Glutamatergic neuron (in vitro differentiated cells): Measurements from ENCODE around the gene KAT6B. TPM values are rescaled to one million over a fixed set of nuclear protein-coding genes. Genes with fewer than 3 reads are reported as not detected.

ENCODE experiments used
- DNase-seq: peaks from one replicate; pipeline ENCODE4 v3.0.0; 2022
- H3K27ac Mint-ChIP-seq: one replicate; pipeline ENCODE4 v1.8.0; 2020; ENCODE audit warnings: mild to moderate bottlenecking, mixed read lengths, inconsistent platforms; ENCODE audit not compliant: unreplicated experiment
- H3K27me3 Mint-ChIP-seq: one replicate; pipeline ENCODE4 v1.8.0; 2020; ENCODE audit warnings: mild to moderate bottlenecking, moderate library complexity, mixed read lengths, inconsistent platforms; ENCODE audit not compliant: unreplicated experiment
- H3K36me3 Mint-ChIP-seq: one replicate; pipeline ENCODE4 v1.8.0; 2020; ENCODE audit warnings: mild to moderate bottlenecking, mixed read lengths, inconsistent platforms; ENCODE audit not compliant: unreplicated experiment
- H3K4me1 Mint-ChIP-seq: one replicate; pipeline ENCODE4 v1.8.0; 2020; ENCODE audit warnings: mild to moderate bottlenecking, low read depth, mixed read lengths, inconsistent platforms; ENCODE audit not compliant: unreplicated experiment
- H3K4me3 Mint-ChIP-seq: one replicate; pipeline ENCODE4 v1.8.0; 2020; ENCODE audit warnings: mild to moderate bottlenecking, mixed read lengths, inconsistent platforms; ENCODE audit not compliant: unreplicated experiment
- H3K9me3 Mint-ChIP-seq: one replicate; pipeline ENCODE4 v1.8.0; 2020; ENCODE audit warnings: mild to moderate bottlenecking, moderate library complexity, mixed read lengths, inconsistent platforms; ENCODE audit not compliant: unreplicated experiment
- CTCF ChIP-seq: fragments of 200-600 bp; sonication (generic); IDR thresholded peaks from one replicate; pipeline ENCODE4 v1.5.0; 2021; ENCODE audit not compliant: partially characterized antibody, unreplicated experiment
- total RNA-seq: library from RNA; stranded (reverse); fragmentation: NEBNext Ultra II Directional; extraction: Animal tissue kit (Norgen Biotek cat#: 25700); gene quantifications from one replicate; pipeline ENCODE4 v1.2.1, GENCODE V29; 2021; ENCODE audit not compliant: unreplicated experiment

KAT6B gene
- total RNA-seq, 1 donor from 2014 or later: 75.3 TPM

GRCh38 chr10:75000748-75001321, 174.4 kb downstream of the KAT6B start:
- TF ChIP-seq CTCF: no peak
- H3K4me3 Mint-ChIP-seq: no peak overlapping the region
- no peaks in the 10 kb centered on the region for H3K27me3 Mint-ChIP-seq
- H3K4me1 Mint-ChIP-seq: peaks cover 12% of the 10 kb centered on the region
- no peak for DNase-seq
- no peak overlapping the region for H3K27ac Mint-ChIP-seq
- H3K9me3 Mint-ChIP-seq: peaks cover 2% of the 10 kb centered on the region
- H3K36me3 Mint-ChIP-seq: no peaks in the 10 kb centered on the region

GRCh38 chr10:75001715-75002350, 175.4 kb downstream of the KAT6B start:
- TF ChIP-seq CTCF: no peak
- Mint-ChIP-seq H3K9me3 (peaks cover 2% of the 10 kb centered on the region), H3K4me3 (no peak overlapping the region), H3K27me3 (no peaks in the 10 kb centered on the region), H3K36me3 (no peaks in the 10 kb centered on the region), H3K27ac (no peak overlapping the region), H3K4me1 (peaks cover 12% of the 10 kb centered on the region)
- DNase-seq: no peak

GRCh38 chr10:75002351-75002725, 175.9 kb downstream of the KAT6B start:
- peaks cover 12% of the 10 kb centered on the region for H3K4me1 Mint-ChIP-seq
- H3K36me3 Mint-ChIP-seq: no peaks in the 10 kb centered on the region
- peaks cover 2% of the 10 kb centered on the region for H3K9me3 Mint-ChIP-seq
- TF ChIP-seq CTCF: no peak
- H3K27me3 Mint-ChIP-seq: no peaks in the 10 kb centered on the region
- H3K4me3 Mint-ChIP-seq: no peak overlapping the region
- no peak for DNase-seq
- no peak overlapping the region for H3K27ac Mint-ChIP-seq

- TF ChIP-seq CTCF: no peak
- Mint-ChIP-seq H3K4me1 (peaks cover 12% of the 10 kb centered on the region), H3K27ac (no peak overlapping the region), H3K36me3 (no peaks in the 10 kb centered on the region), H3K4me3 (no peak overlapping the region), H3K27me3 (no peaks in the 10 kb centered on the region), H3K9me3 (peaks cover 2% of the 10 kb centered on the region)
- DNase-seq: no peak
Measured at GRCh38 chr10:75002967-75003594, 176.7 kb downstream of the KAT6B start.

- H3K4me1 Mint-ChIP-seq: peaks cover 10% of the 10 kb centered on the region
- no peaks in the 10 kb centered on the region for H3K36me3 Mint-ChIP-seq
- H3K27me3 Mint-ChIP-seq: no peaks in the 10 kb centered on the region
- no peak overlapping the region for H3K4me3 Mint-ChIP-seq
- no peak for TF ChIP-seq CTCF
- no peak overlapping the region for H3K27ac Mint-ChIP-seq
- DNase-seq: no peak
- no peaks in the 10 kb centered on the region for H3K9me3 Mint-ChIP-seq
Measured at GRCh38 chr10:75003891-75004290, 177.5 kb downstream of the KAT6B start.
